OCI-LY1 (cell line): ENCODE measurements around the gene ERCC6.

Source experiments
- H2AFZ ChIP-seq: fragments of 200-600 bp; sonication (generic), shearing (Covaris generic); 2 replicates; pipeline ENCODE4 v1.6.0; 2014; ENCODE audit warnings: antibody characterized with exemption, mild to moderate bottlenecking, low read length
- H3F3A ChIP-seq: fragments of 200-600 bp; sonication (generic), shearing (Covaris generic); 2 replicates; pipeline ENCODE4 v1.6.0; 2014; ENCODE audit warnings: mild to moderate bottlenecking, antibody characterized with exemption, low read length, moderate library complexity; ENCODE audit not compliant: insufficient read depth
- H3K27ac ChIP-seq: fragments of 200-600 bp; sonication (generic); 2 replicates; pipeline ENCODE4 v1.5.1; 2014; ENCODE audit warnings: low read length, mixed run types, mild to moderate bottlenecking, low read depth; ENCODE audit not compliant: poor library complexity, severe bottlenecking
- H3K27me3 ChIP-seq: fragments of 200-600 bp; sonication (generic); 2 replicates; pipeline ENCODE4 v1.6.0; 2014; ENCODE audit warnings: antibody characterized with exemption, mild to moderate bottlenecking, low read length, moderate library complexity; ENCODE audit not compliant: insufficient read depth
- H3K36me3 ChIP-seq: fragments of 200-600 bp; sonication (generic); 2 replicates; pipeline ENCODE4 v1.6.1; 2014; ENCODE audit warnings: mild to moderate bottlenecking, antibody characterized with exemption, low read length, moderate library complexity, mixed read lengths; ENCODE audit not compliant: insufficient read depth
- H3K4me1 ChIP-seq: fragments of 200-600 bp; sonication (generic); 2 replicates; pipeline ENCODE4 v1.5.1; 2014; ENCODE audit warnings: mild to moderate bottlenecking, low read length, moderate library complexity; ENCODE audit not compliant: insufficient read depth, severe bottlenecking
- H3K4me2 ChIP-seq: fragments of 200-600 bp; sonication (generic), shearing (Covaris generic); 2 replicates; pipeline ENCODE4 v1.6.1; 2014; ENCODE audit warnings: low read length
- H3K4me3 ChIP-seq: fragments of 200-600 bp; sonication (generic); 2 replicates; pipeline ENCODE4 v1.5.1; 2014; ENCODE audit warnings: low read length, low read depth, mild to moderate bottlenecking, mixed read lengths; ENCODE audit not compliant: poor library complexity, severe bottlenecking
- H3K79me2 ChIP-seq: fragments of 200-600 bp; shearing (Covaris generic); 2 replicates; pipeline ENCODE4 v1.6.1; 2016; ENCODE audit warnings: mixed run types, low read length, mixed read lengths; ENCODE audit not compliant: insufficient read depth
- H3K9ac ChIP-seq: fragments of 200-600 bp; sonication (generic), shearing (Covaris generic); 2 replicates; pipeline ENCODE4 v1.6.1; 2014; ENCODE audit warnings: mild to moderate bottlenecking, low read length, mixed read lengths
- H3K9me2 ChIP-seq: fragments of 200-600 bp; sonication (generic), shearing (Covaris generic); 2 replicates; pipeline ENCODE4 v1.6.1; 2014; ENCODE audit warnings: low read depth, mild to moderate bottlenecking, low read length, mixed read lengths
- H3K9me3 ChIP-seq: fragments of 200-600 bp; shearing (Covaris generic); 2 replicates; pipeline ENCODE4 v1.6.1; 2014; ENCODE audit warnings: low read length, mixed read lengths
- H4K20me1 ChIP-seq: fragments of 200-600 bp; sonication (generic), shearing (Covaris generic); 2 replicates; pipeline ENCODE4 v1.6.0; 2016; ENCODE audit warnings: mild to moderate bottlenecking, low read length; ENCODE audit not compliant: insufficient read depth
- CTCF ChIP-seq: fragments of 200-600 bp; sonication (generic), shearing (Covaris generic); IDR thresholded peaks from 2 replicates; pipeline ENCODE4 v1.5.1; 2017; ENCODE audit warnings: mild to moderate bottlenecking, antibody characterized with exemption, low read length, moderate library complexity, mixed read lengths
- EZH2 ChIP-seq: fragments of 200-600 bp; sonication (generic), shearing (Covaris generic); IDR thresholded peaks from 2 replicates; pipeline ENCODE4 v1.8.0; 2017; ENCODE audit warnings: borderline replicate concordance, mixed run types, mild to moderate bottlenecking, antibody characterized with exemption, low read length, moderate library complexity, mixed read lengths

Gene ERCC6

GRCh38 chr10:49549640-49550346, 10.9 kb upstream of the ERCC6 start:
- Histone ChIP-seq H3F3A (no peaks in the 10 kb centered on the region), H3K9me3 (peaks cover 5% of the 10 kb centered on the region)

GRCh38 chr10:49543604-49544003, 4.7 kb upstream of the ERCC6 start:
- Histone ChIP-seq H3K36me3 (no peaks in the 10 kb centered on the region), H3K79me2 (no peaks in the 10 kb centered on the region), H3K27ac (no peak overlapping the region), H3F3A (no peaks in the 10 kb centered on the region), H4K20me1 (no peaks in the 10 kb centered on the region), H3K9me3 (peaks cover 5% of the 10 kb centered on the region), H3K9me2 (no peaks in the 10 kb centered on the region), H3K4me1 (peaks cover 14% of the 10 kb centered on the region), H3K4me2 (no peak overlapping the region), H3K27me3 (no peaks in the 10 kb centered on the region), H3K9ac (no peak overlapping the region), H3K4me3 (no peak overlapping the region), H2AFZ (no peak overlapping the region)
- TF ChIP-seq EZH2 (no peak), CTCF (no peak)

More at GRCh38 chr10:49549640-49550346, 10.9 kb upstream of the ERCC6 start:
- no peak overlapping the region for H3K4me2 ChIP-seq
- H3K4me1 ChIP-seq = no peaks in the 10 kb centered on the region
- no peaks in the 10 kb centered on the region for H3K79me2 ChIP-seq
- no peak overlapping the region for H3K9ac ChIP-seq
- no peaks in the 10 kb centered on the region for H3K36me3 ChIP-seq
- H4K20me1 ChIP-seq = no peaks in the 10 kb centered on the region
- no peak overlapping the region for H3K27ac ChIP-seq
- no peaks in the 10 kb centered on the region for H3K27me3 ChIP-seq
- TF ChIP-seq CTCF (no peak), EZH2 (no peak)
- H3K4me3 ChIP-seq = no peak overlapping the region
- H3K9me2 ChIP-seq = no peaks in the 10 kb centered on the region
- no peak overlapping the region for H2AFZ ChIP-seq

GRCh38 chr10:49542353-49542752, 3.4 kb upstream of the ERCC6 start:
- H3K27ac ChIP-seq = no peak overlapping the region
- peaks cover 10% of the 10 kb centered on the region; the same call in 1 of the 2 replicates for H3K79me2 ChIP-seq
- H2AFZ ChIP-seq = no peak overlapping the region
- no peaks in the 10 kb centered on the region for H3K36me3 ChIP-seq
- no peaks in the 10 kb centered on the region for H3F3A ChIP-seq
- TF ChIP-seq CTCF (no peak), EZH2 (no peak)
- no peak overlapping the region for H3K4me3 ChIP-seq
- no peak overlapping the region for H3K4me2 ChIP-seq
- H3K9me2 ChIP-seq = no peaks in the 10 kb centered on the region
- H4K20me1 ChIP-seq = no peaks in the 10 kb centered on the region
- H3K4me1 ChIP-seq = peaks cover 23% of the 10 kb centered on the region
- peaks cover 5% of the 10 kb centered on the region for H3K9me3 ChIP-seq
- H3K27me3 ChIP-seq = no peaks in the 10 kb centered on the region
- no peak overlapping the region for H3K9ac ChIP-seq
